Fibroblast of lung (primary cell): Measurements from ENCODE around the gene ATCAY.

ENCODE experiments used
- CTCF ChIP-seq, 2 donors: IDR thresholded peaks in 1 of 2; conservative IDR thresholded peaks in 1 of 2; 1 replicate in 1 of 2; 2 replicates in 1 of 2; pipeline ENCODE4 v1.5.1; 2011 to 2012; ENCODE audit warnings: low read length in 2 of 2, control low read depth in 1 of 2, inconsistent platforms in 1 of 2, low read depth in 1 of 2, mild to moderate bottlenecking in 1 of 2
- EZH2 ChIP-seq: IDR thresholded peaks from 2 replicates; pipeline ENCODE4 v1.5.1; 2012; ENCODE audit warnings: low read length, control low read depth, mild to moderate bottlenecking; ENCODE audit errors: missing control alignments

GRCh38 chr19:3910105-3910504, 29.6 kb downstream of the ATCAY start:
- no peak for TF ChIP-seq CTCF (conservative IDR thresholded peaks at IDR 0.05 in 1 of 2, IDR thresholded peaks at IDR 0.05 in 1 of 2; ENCODE audit: low read depth in 1 of 2, low read length in 2 of 2)
- no peak for TF ChIP-seq EZH2
